ENCODE measurements around the gene RASSF8. TPM values are rescaled to one million over a fixed set of nuclear protein-coding genes. Genes with fewer than 3 reads are reported as not detected.
A peak's percentile ranks its signal among the peaks of the same experiment; 100 is the strongest.

Gene RASSF8
- total and polyA plus RNA-seq, 4 experiments from 2014 or later = not detected

- Mint-ChIP-seq H3K27me3 (peaks cover 40 to 48% of the 10 kb centered on the region in 2 donors), H3K4me3 (peak overlapping the region; percentile 69 to 85 (median 78)), H3K4me1 (peaks cover 4 to 12% (median 8%) of the 10 kb centered on the region in 4 donors), H3K36me3 (no peaks in the 10 kb centered on the region), H3K9me3 (no peaks in the 10 kb centered on the region), H3K27ac (peak overlapping the region in 5 of 7 donors; percentile 52 to 76 (median 67))
- intact Hi-C loops (cut with micrococcal nuclease) = loop anchor here (1.0 to 5.0 kb wide), 3 partner anchors 8 to 907 kb away; partner anchors contain the start of genes ITPR2 and MED21
- Histone ChIP-seq H3K9me3 (ENCODE audit: control insufficient read depth in 1 of 2, low read length in 2 of 2) (no peaks in the 10 kb centered on the region), H3K4me3 (ENCODE audit: low read length in 2 of 2) (peak overlapping the region in 1 of 2 donors; percentile 30), H3K27ac (ENCODE audit: low read depth, low read length) (no peak overlapping the region), H3K36me3 (ENCODE audit: insufficient read depth, low read length) (no peaks in the 10 kb centered on the region), H3K27me3 (ENCODE audit: insufficient read depth, low read length) (peaks cover 9% of the 10 kb centered on the region), H3K4me1 (ENCODE audit: insufficient read depth, low read length) (peaks cover 14% of the 10 kb centered on the region)
- DNase-seq = no peak
- CTCF ChIA-PET (ENCODE audit: partially characterized antibody) = interaction anchor here (0.9 to 2.1 kb wide), 6 partner anchors 9 to 21 kb away, joined by 3 to 7 read pairs (median 3); no protein-coding TSS in a partner anchor
- POLR2A ChIA-PET (ENCODE audit: partially characterized antibody) = interaction anchor here (1.0 to 1.4 kb wide), 3 partner anchors 8 to 1130 kb away, joined by 3 to 4 read pairs (median 3); partner anchors contain the start of gene STK38L
Observed at GRCh38 chr12:26114720-26115401, 156.4 kb downstream of the RASSF8 start.

- no peaks in the 10 kb centered on the region for H3K36me3 ChIP-seq (ENCODE audit: insufficient read depth, low read length)
- Mint-ChIP-seq H3K27ac (no peak overlapping the region), H3K27me3 (peaks cover 45 to 56% of the 10 kb centered on the region in 2 donors), H3K36me3 (no peaks in the 10 kb centered on the region), H3K4me1 (peaks cover 9 to 25% (median 15%) of the 10 kb centered on the region in 4 donors), H3K9me3 (no peaks in the 10 kb centered on the region), H3K4me3 (peak overlapping the region in 1 of 8 donors; percentile 26)
- peaks cover 19% of the 10 kb centered on the region for H3K4me1 ChIP-seq (ENCODE audit: insufficient read depth, low read length)
- no peak overlapping the region for H3K4me3 ChIP-seq (ENCODE audit: low read length in 2 of 2)
- no peak overlapping the region for H3K27ac ChIP-seq (ENCODE audit: low read depth, low read length)
- H3K9me3 ChIP-seq (ENCODE audit: control insufficient read depth in 1 of 2, low read length in 2 of 2) = no peaks in the 10 kb centered on the region
- no peak for DNase-seq
- peaks cover 23% of the 10 kb centered on the region for H3K27me3 ChIP-seq (ENCODE audit: insufficient read depth, low read length)
- intact Hi-C loops (cut with micrococcal nuclease) = loop anchor here (5.0 kb wide), 1 partner anchor 905 kb away; the partner anchor contains the start of gene MED21
- ChIA-PET POLR2A (ENCODE audit: partially characterized antibody) (no interaction called here), CTCF (ENCODE audit: partially characterized antibody) (no interaction called here)
Observed at GRCh38 chr12:26116829-26117715, 158.6 kb downstream of the RASSF8 start.

- H3K27me3 Mint-ChIP-seq = peaks cover 41 to 54% of the 10 kb centered on the region in 2 donors
- intact Hi-C loops (cut with micrococcal nuclease) = loop anchor here (5.0 kb wide), 1 partner anchor 904 kb away; the partner anchor contains the start of gene MED21
Observed at GRCh38 chr12:26118308-26118707, 159.8 kb downstream of the RASSF8 start.

GRCh38 chr12:26119391-26119989 lies 161.0 kb downstream of the RASSF8 start:
- H3K27ac Mint-ChIP-seq = no peak overlapping the region
- H3K27me3 ChIP-seq (ENCODE audit: insufficient read depth, low read length) = peaks cover 39% of the 10 kb centered on the region
- H3K36me3 ChIP-seq (ENCODE audit: insufficient read depth, low read length) = no peaks in the 10 kb centered on the region
- no peak overlapping the region for H3K4me3 Mint-ChIP-seq
- no peak overlapping the region for H3K27ac ChIP-seq (ENCODE audit: low read depth, low read length)
- peaks cover 19 to 34% (median 23%) of the 10 kb centered on the region in 4 donors for H3K4me1 Mint-ChIP-seq
- CTCF ChIA-PET (ENCODE audit: partially characterized antibody) = interaction anchor here (1.2 to 2.0 kb wide), 3 partner anchors 13 to 533 kb away, joined by 3 to 7 read pairs (median 3); no protein-coding TSS in a partner anchor
- no peaks in the 10 kb centered on the region for H3K9me3 ChIP-seq (ENCODE audit: control insufficient read depth in 1 of 2, low read length in 2 of 2)
- peaks cover 45 to 58% of the 10 kb centered on the region in 2 donors for H3K27me3 Mint-ChIP-seq
- H3K9me3 Mint-ChIP-seq = no peaks in the 10 kb centered on the region
- no peak for DNase-seq
- no peak overlapping the region for H3K4me3 ChIP-seq (ENCODE audit: low read length in 2 of 2)
- peaks cover 2% of the 10 kb centered on the region in 2 donors for H3K36me3 Mint-ChIP-seq
- POLR2A ChIA-PET (ENCODE audit: partially characterized antibody) = no interaction called here
- intact Hi-C loops (cut with micrococcal nuclease) = loop anchor here (5.0 kb wide), 1 partner anchor 903 kb away; the partner anchor contains the start of gene MED21
- H3K4me1 ChIP-seq (ENCODE audit: insufficient read depth, low read length) = peaks cover 23% of the 10 kb centered on the region

More at GRCh38 chr12:26118308-26118707, 159.8 kb downstream of the RASSF8 start:
- H3K4me1 ChIP-seq (ENCODE audit: insufficient read depth, low read length) = peaks cover 24% of the 10 kb centered on the region
- no peaks in the 10 kb centered on the region for H3K9me3 Mint-ChIP-seq
- no peak for DNase-seq
- no peak overlapping the region for H3K4me3 Mint-ChIP-seq
- H3K27me3 ChIP-seq (ENCODE audit: insufficient read depth, low read length) = peaks cover 29% of the 10 kb centered on the region
- POLR2A ChIA-PET (ENCODE audit: partially characterized antibody) = no interaction called here
- no peak overlapping the region for H3K27ac Mint-ChIP-seq
- no peaks in the 10 kb centered on the region for H3K36me3 ChIP-seq (ENCODE audit: insufficient read depth, low read length)
- H3K4me1 Mint-ChIP-seq = peaks cover 14 to 28% (median 19%) of the 10 kb centered on the region in 4 donors
- H3K9me3 ChIP-seq (ENCODE audit: control insufficient read depth in 1 of 2, low read length in 2 of 2) = no peaks in the 10 kb centered on the region
- CTCF ChIA-PET (ENCODE audit: partially characterized antibody) = interaction anchor here (0.9 to 2.0 kb wide), 3 partner anchors 10 to 22 kb away, joined by 3 to 7 read pairs (median 3); no protein-coding TSS in a partner anchor
- no peak overlapping the region for H3K4me3 ChIP-seq (ENCODE audit: low read length in 2 of 2)
- peaks cover 0 to 2% of the 10 kb centered on the region in 2 donors for H3K36me3 Mint-ChIP-seq
- no peak overlapping the region for H3K27ac ChIP-seq (ENCODE audit: low read depth, low read length)

DNA sequence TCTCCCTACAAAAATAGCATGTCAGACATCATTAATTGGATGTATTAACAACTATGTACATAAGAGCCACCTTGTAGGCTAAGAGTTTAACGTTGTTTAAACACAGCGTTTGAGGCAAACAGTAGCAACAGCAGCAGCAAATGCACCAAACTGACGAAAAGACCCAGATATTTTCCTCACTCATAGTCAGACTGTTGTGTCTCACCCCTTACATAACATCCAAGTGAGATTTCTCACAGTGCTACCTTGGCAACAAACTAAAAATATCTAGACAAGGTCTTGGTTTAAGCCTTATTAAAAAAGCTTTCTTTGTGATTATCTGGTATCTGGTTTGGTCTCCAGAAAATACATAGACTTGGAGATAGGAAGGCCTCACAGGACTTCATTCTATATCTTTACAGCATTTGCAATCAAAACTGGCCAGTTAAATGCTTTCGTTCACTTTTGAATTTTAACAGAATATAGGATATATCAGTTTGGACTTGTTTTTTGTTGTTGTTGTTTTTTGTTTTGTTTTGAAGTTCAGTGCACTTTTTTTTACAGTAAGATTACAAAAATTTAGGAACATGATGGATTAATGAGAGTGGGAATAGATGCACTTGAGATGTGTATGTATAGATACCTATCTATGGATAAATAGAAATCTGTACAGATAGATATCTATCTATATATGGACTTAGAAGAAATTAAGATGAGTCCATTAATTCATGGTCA lies 162.2 kb downstream of the RASSF8 start:
- no peaks in the 10 kb centered on the region for H3K9me3 ChIP-seq (ENCODE audit: control insufficient read depth in 1 of 2, low read length in 2 of 2)
- H3K36me3 ChIP-seq (ENCODE audit: insufficient read depth, low read length) = no peaks in the 10 kb centered on the region
- H3K27me3 Mint-ChIP-seq = peaks cover 52 to 60% of the 10 kb centered on the region in 2 donors
- H3K4me1 ChIP-seq (ENCODE audit: insufficient read depth, low read length) = peaks cover 29% of the 10 kb centered on the region
- peaks cover 25 to 41% (median 31%) of the 10 kb centered on the region in 4 donors for H3K4me1 Mint-ChIP-seq
- no peak overlapping the region for H3K27ac Mint-ChIP-seq
- CTCF ChIA-PET (ENCODE audit: partially characterized antibody) = interaction anchor here (0.7 kb wide), 2 partner anchors 21 to 204 kb away, joined by 3 to 5 read pairs; no protein-coding TSS in a partner anchor
- no peak overlapping the region for H3K27ac ChIP-seq (ENCODE audit: low read depth, low read length)
- intact Hi-C loops (cut with micrococcal nuclease) = no loop called here
- peaks cover 2 to 5% of the 10 kb centered on the region in 2 donors for H3K36me3 Mint-ChIP-seq
- no peak overlapping the region for H3K4me3 ChIP-seq (ENCODE audit: low read length in 2 of 2)
- no peak for DNase-seq
- no peaks in the 10 kb centered on the region for H3K9me3 Mint-ChIP-seq
- peak overlapping the region in 5 of 8 donors; percentile 1 to 80 (median 71) for H3K4me3 Mint-ChIP-seq
- H3K27me3 ChIP-seq (ENCODE audit: insufficient read depth, low read length) = peaks cover 42% of the 10 kb centered on the region
- POLR2A ChIA-PET (ENCODE audit: partially characterized antibody) = interaction anchor here (0.7 kb wide), 1 partner anchor 643 kb away, joined by 3 read pairs; no protein-coding TSS in a partner anchor
